GM18526 (cell line): ENCODE measurements around the gene FNIP2.

Experiments used
- POLR2A ChIP-seq: IDR thresholded peaks from 3 replicates; pipeline ENCODE4 v1.6.1; 2011; ENCODE audit not compliant: insufficient read length; ENCODE audit errors: extremely low read depth

Gene FNIP2

GRCh38 chr4:158819942-158820786, 51.3 kb downstream of the FNIP2 start:
- no peak for TF ChIP-seq POLR2A

GRCh38 chr4:158821228-158821971, 52.6 kb downstream of the FNIP2 start:
- no peak for TF ChIP-seq POLR2A

- TF ChIP-seq POLR2A = no peak
These were observed 53.5 kb downstream of the FNIP2 start for GRCh38 chr4:158822348-158822747.

GRCh38 chr4:158823461-158823873, 54.6 kb downstream of the FNIP2 start:
- no peak for TF ChIP-seq POLR2A

- no peak for TF ChIP-seq POLR2A
These were observed 55.8 kb downstream of the FNIP2 start for GRCh38 chr4:158824425-158825274.

- no peak for TF ChIP-seq POLR2A
These were observed 56.7 kb downstream of the FNIP2 start for GRCh38 chr4:158825433-158826036.

GRCh38 chr4:158826057-158826456, 57.2 kb downstream of the FNIP2 start:
- TF ChIP-seq POLR2A = no peak

- TF ChIP-seq POLR2A = no peak
These were observed 58.1 kb downstream of the FNIP2 start for GRCh38 chr4:158826882-158827281.

GRCh38 chr4:158827543-158827981, 58.7 kb downstream of the FNIP2 start:
- no peak for TF ChIP-seq POLR2A

- no peak for TF ChIP-seq POLR2A
These were observed 60.4 kb downstream of the FNIP2 start for GRCh38 chr4:158829254-158829653.

- TF ChIP-seq POLR2A = no peak
These were observed 64.8 kb downstream of the FNIP2 start for GRCh38 chr4:158833602-158834001.

- TF ChIP-seq POLR2A = no peak
These were observed 66.6 kb downstream of the FNIP2 start for GRCh38 chr4:158835226-158836001.

GRCh38 chr4:158836002-158836369, 67.2 kb downstream of the FNIP2 start:
- TF ChIP-seq POLR2A = no peak

- TF ChIP-seq POLR2A = no peak
These were observed 68.1 kb downstream of the FNIP2 start for GRCh38 chr4:158836828-158837449.
